ENCODE data around the gene PEX14. TPM values are rescaled to one million over a fixed set of nuclear protein-coding genes. Genes with fewer than 3 reads are reported as not detected.

The PEX14 gene
- total RNA-seq, 1 donor from 2014 or later: 17.7 TPM

GRCh38 chr1:10663678-10664035 is 188.9 kb downstream of the PEX14 start:
- no peak for DNase-seq (ENCODE audit: low spot score)
- intact Hi-C loops (cut with DNase I): no loop called here

- intact Hi-C loops (cut with DNase I): no loop called here
- no peak for DNase-seq (ENCODE audit: low spot score)
Measured at GRCh38 chr1:10664251-10664650, 189.5 kb downstream of the PEX14 start.

GRCh38 chr1:10665226-10665625 is 190.5 kb downstream of the PEX14 start:
- DNase-seq (ENCODE audit: low spot score): no peak
- intact Hi-C loops (cut with DNase I): no loop called here

GRCh38 chr1:10665930-10666850 is 191.4 kb downstream of the PEX14 start:
- peak; percentile 88 for DNase-seq (ENCODE audit: low spot score)
- intact Hi-C loops (cut with DNase I): no loop called here

GRCh38 chr1:10667861-10668761 is 193.4 kb downstream of the PEX14 start:
- intact Hi-C loops (cut with DNase I): no loop called here
- DNase-seq (ENCODE audit: low spot score): no peak

DNA sequence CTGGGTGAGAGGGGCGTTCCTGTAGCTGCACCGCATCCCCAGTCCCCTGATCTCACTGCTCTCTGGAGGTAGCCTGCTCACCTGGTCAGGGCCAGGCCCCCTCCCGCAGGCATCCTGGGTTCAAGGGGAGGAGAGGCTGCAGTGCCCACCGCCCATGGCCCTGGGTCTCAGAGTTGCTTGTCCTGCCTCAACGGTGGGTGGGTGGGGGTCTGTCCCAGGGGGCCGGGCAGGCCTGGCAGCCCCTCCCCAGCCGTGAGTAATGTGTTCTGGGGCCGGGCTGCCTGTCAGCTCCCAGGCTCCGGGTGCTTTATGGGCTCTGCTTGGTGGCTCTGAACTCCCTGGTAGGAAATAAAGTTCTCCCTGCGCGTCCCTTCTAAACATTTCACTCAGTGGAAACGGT is 194.8 kb downstream of the PEX14 start:
- no peak for DNase-seq (ENCODE audit: low spot score)
- intact Hi-C loops (cut with DNase I): no loop called here

GRCh38 chr1:10670190-10670589 is 195.4 kb downstream of the PEX14 start:
- intact Hi-C loops (cut with DNase I): no loop called here
- DNase-seq (ENCODE audit: low spot score): no peak

DNA sequence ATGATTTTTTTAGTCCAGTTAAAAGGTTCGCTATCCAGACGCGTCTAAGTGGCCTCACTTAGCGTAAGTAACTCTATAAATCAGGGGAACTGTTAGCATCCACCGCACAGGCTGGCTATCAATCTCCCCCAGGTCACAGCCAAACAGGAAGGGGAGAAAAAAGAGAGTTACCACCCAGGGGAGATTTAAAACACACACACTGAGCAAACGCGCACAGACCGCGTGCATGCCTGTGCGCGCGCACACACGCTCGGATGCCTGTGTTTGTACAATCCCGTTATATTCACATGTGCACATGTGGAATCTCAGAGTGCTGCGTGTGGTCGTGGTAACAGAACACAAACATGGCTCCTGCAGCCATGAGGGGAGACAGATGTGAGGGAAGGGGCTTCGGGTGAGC is 196.3 kb downstream of the PEX14 start:
- intact Hi-C loops (cut with DNase I): no loop called here
- DNase-seq (ENCODE audit: low spot score): no peak

DNA sequence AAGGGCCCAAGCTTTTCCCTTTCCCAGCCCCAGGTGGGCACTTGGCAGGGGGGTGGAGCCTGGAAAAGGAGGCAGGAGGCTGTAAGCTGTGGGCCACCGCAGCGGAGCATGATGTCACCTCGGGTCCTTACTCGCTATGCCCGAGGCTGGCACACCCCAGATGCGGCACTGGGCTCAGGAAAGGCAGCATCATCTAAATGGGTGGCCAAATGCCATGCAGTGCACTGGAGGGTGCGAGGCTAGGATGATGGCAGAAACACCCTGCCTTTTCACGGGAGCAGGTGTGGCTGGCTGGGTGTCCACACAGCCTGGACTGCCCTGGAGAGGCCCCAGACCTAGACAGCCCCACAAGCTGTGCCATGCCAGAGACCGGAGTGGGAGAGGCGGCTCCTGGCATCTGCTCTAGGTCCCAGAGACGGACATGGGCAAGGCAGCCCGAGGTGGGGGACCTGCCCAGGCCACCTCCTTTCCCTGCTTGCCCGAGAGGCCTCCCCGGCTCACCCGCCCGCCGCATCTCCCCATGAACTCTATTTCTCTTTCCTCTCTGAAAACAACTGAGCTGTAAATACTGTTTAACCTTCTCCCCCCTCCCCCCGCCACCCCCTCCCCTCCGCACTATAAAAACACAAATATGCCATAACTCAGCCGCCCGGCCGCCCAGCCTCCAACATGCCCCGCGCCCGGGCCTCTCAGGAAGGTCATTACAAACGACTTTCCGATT is 197.0 kb downstream of the PEX14 start:
- intact Hi-C loops (cut with DNase I): no loop called here
- DNase-seq (ENCODE audit: low spot score): no peak

GRCh38 chr1:10672343-10673050 is 197.7 kb downstream of the PEX14 start:
- no peak for DNase-seq (ENCODE audit: low spot score)
- intact Hi-C loops (cut with DNase I): no loop called here

DNA sequence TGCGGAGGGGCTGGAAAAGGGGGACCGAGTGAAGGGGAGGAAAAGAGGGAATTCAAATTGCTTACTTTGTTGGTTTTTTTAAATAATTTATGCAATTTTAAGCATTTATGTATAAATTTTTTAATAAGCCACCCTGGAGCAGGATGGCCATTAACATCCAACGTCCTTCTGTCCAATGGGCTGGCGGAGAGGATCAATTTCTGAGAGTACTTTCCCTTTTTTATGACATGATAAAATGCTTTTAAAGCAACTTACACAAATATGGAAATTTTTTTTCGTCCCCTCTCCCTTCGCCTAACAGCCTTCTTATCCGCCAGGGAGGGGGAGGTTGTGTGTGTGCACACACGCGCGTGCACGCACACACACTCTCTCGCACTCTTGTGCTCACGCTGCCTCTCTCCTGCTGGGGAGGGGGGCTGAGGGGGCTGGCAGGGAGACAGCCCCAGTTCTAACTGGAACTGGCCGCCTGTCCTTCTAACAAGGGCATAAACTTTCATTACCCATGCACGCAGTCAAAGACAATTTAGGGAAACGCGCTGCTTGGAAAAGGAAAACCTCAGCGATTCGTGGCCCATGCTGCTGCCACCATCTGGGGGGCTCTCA is 198.5 kb downstream of the PEX14 start:
- DNase-seq (ENCODE audit: low spot score): no peak
- intact Hi-C loops (cut with DNase I): no loop called here

DNA sequence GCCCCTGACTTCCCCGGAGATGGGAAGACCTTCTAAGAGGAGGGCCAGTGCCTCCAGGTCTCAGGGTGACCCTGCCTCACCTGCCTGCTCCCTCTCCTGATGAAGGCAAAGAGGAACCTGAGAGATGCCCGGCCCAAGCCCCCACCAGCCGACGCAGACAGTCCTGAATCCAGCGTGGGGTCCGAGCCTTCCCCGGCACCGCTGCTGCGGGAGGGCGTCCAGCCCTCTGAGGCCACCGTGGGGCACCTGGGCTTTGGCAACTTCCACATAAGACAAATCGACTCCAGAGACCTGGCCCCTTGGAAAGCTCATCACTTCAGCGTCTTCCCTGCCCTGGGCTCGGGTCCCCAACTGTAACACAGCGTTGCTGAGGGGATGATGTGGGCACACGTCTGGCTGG is 199.5 kb downstream of the PEX14 start:
- no peak for DNase-seq (ENCODE audit: low spot score)
- intact Hi-C loops (cut with DNase I): no loop called here

- intact Hi-C loops (cut with DNase I): no loop called here
- DNase-seq (ENCODE audit: low spot score): no peak
Measured at GRCh38 chr1:10674700-10675609, 200.2 kb downstream of the PEX14 start.

DNA sequence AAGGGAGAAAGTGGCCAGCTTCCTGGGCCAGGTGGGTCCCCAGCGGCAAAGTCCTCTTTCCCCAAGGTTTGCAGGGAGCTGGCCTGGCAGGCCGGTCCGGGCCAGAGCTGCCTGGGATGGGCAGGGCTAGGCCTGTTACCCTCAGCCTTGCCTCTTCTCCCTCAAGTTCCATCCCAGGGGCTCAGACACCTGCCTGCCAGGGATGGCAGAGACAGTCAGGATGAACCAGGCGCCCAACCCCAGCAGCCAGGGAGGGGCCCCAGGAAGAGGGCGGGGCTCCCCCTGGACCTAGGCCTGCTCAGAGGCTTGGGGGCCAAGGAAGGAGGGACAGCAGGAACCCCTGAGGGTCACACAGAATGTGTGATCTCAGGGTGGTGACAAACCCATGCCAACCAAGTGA is 201.1 kb downstream of the PEX14 start:
- DNase-seq (ENCODE audit: low spot score): no peak
- intact Hi-C loops (cut with DNase I): no loop called here

GRCh38 chr1:10676963-10677362 is 202.2 kb downstream of the PEX14 start:
- DNase-seq (ENCODE audit: low spot score): no peak
- intact Hi-C loops (cut with DNase I): no loop called here

DNA sequence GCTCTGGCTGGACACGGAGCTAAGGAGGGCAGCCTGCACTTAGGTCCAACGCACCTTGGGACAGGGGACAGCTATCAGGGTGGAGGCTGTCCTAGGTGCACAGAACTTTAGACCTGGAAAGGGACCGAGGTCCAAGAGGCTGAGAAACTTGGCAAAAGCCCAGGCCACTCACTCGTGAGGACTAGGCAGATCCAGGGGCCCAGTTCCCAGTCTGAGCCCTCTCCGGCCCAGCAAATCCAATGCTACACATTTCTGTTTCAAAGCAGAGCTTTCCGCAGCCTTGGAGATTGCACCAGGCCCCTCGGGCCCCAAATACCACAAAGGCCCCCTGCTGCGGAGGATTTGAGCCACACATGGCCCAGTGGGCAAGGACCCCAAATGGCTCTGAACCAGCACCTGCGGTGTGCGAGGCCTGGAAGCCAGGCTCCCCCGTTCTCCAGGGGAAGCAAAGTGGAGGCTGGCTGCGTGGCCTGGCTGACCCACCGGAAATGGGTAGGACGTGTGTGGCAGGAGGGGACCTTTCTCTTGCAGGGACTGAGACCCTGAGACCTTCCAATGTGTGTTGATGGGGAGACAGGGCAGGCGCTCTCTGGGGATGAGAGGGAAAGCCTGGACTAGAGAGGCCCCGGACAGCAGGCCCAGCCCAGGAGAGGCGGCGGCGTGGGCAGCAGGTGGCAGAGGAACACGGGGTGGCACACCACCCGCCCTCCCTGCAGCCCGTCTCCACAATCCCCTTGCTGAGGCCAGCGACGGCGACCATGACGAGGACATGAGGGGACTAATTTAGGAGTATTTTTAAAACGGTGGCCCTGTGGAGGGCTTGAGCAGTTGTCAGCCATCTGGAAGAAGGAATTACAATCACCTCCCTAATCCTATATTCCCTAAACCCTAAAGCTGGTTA is 203.0 kb downstream of the PEX14 start:
- no peak for DNase-seq (ENCODE audit: low spot score)
- intact Hi-C loops (cut with DNase I): loop anchor here (2.0 kb wide), 1 partner anchor 119 kb away; the partner anchor contains the start of gene CASZ1

GRCh38 chr1:10678402-10678801 is 203.7 kb downstream of the PEX14 start:
- DNase-seq (ENCODE audit: low spot score): no peak
- intact Hi-C loops (cut with DNase I): loop anchor here (2.0 kb wide), 1 partner anchor 118 kb away; the partner anchor contains the start of gene CASZ1

Data from cardiac septum (tissue), 1 donor.